Measurements from ENCODE around the gene ENOX1. TPM values are rescaled to one million over a fixed set of nuclear protein-coding genes. Genes with fewer than 3 reads are reported as not detected.
A peak's percentile ranks its signal among the peaks of the same experiment; 100 is the strongest.

Gene ENOX1
- total RNA-seq, 4 donors from 2014 or later = 0.27 to 0.83 (median 0.53) TPM; not detected in 1

- Histone ChIP-seq H3K4me1 (no peaks in the 10 kb centered on the region), H3K27ac (no peak overlapping the region), H3K9me3 (no peaks in the 10 kb centered on the region), H3K4me3 (no peak overlapping the region), H3K36me3 (no peaks in the 10 kb centered on the region), H3K27me3 (no peaks in the 10 kb centered on the region)
- no peak for DNase-seq
- TF ChIP-seq POLR2A (IDR thresholded peaks at IDR 0.05) = no peak
- TF ChIP-seq CTCF (IDR thresholded peaks at IDR 0.05) = no peak
Observed at GRCh38 chr13:43315522-43315921, 471.2 kb downstream of the ENOX1 start.

- Histone ChIP-seq H3K4me1 (peaks cover 0 to 6% (median 0%) of the 10 kb centered on the region in 4 donors), H3K36me3 (no peaks in the 10 kb centered on the region), H3K4me3 (no peak overlapping the region), H3K27ac (no peak overlapping the region), H3K27me3 (no peaks in the 10 kb centered on the region), H3K9me3 (no peaks in the 10 kb centered on the region)
- no peak for TF ChIP-seq POLR2A (IDR thresholded peaks at IDR 0.05)
- no peak for TF ChIP-seq CTCF (IDR thresholded peaks at IDR 0.05)
- no peak for DNase-seq
Observed at GRCh38 chr13:43309311-43309710, 477.5 kb downstream of the ENOX1 start.

GRCh38 chr13:43307921-43308433 lies 478.8 kb downstream of the ENOX1 start:
- TF ChIP-seq POLR2A (IDR thresholded peaks at IDR 0.05) (no peak), CTCF (IDR thresholded peaks at IDR 0.05) (no peak)
- Histone ChIP-seq H3K36me3 (no peaks in the 10 kb centered on the region), H3K27me3 (no peaks in the 10 kb centered on the region), H3K4me3 (no peak overlapping the region), H3K27ac (no peak overlapping the region), H3K9me3 (no peaks in the 10 kb centered on the region), H3K4me1 (peaks cover 0 to 6% (median 0%) of the 10 kb centered on the region in 4 donors)
- DNase-seq = peak; percentile 50 to 78 (median 65)

GRCh38 chr13:43307221-43307920 lies 479.4 kb downstream of the ENOX1 start:
- Histone ChIP-seq H3K4me3 (no peak overlapping the region), H3K9me3 (no peaks in the 10 kb centered on the region), H3K27me3 (no peaks in the 10 kb centered on the region), H3K27ac (no peak overlapping the region), H3K4me1 (peaks cover 0 to 6% (median 0%) of the 10 kb centered on the region in 4 donors), H3K36me3 (no peaks in the 10 kb centered on the region)
- no peak for DNase-seq
- TF ChIP-seq POLR2A (IDR thresholded peaks at IDR 0.05) (no peak), CTCF (IDR thresholded peaks at IDR 0.05) (no peak)

- H3K9me3 ChIP-seq = no peaks in the 10 kb centered on the region
- peaks cover 0 to 6% (median 0%) of the 10 kb centered on the region in 4 donors for H3K4me1 ChIP-seq
- TF ChIP-seq CTCF (IDR thresholded peaks at IDR 0.05) (no peak), POLR2A (IDR thresholded peaks at IDR 0.05) (no peak)
- no peak for DNase-seq
- H3K27me3 ChIP-seq = no peaks in the 10 kb centered on the region
- H3K4me3 ChIP-seq = no peak overlapping the region
- H3K36me3 ChIP-seq = no peaks in the 10 kb centered on the region
- H3K27ac ChIP-seq = no peak overlapping the region
Observed at GRCh38 chr13:43306372-43306771, 480.4 kb downstream of the ENOX1 start.
